ENCODE measurements around the gene YIPF2.
"Not testable (repeated sequence)": the region's sequence is repeated elsewhere in the genome, so short reads cannot be mapped to it uniquely, and the experiment has no call there.

Gene YIPF2

DNA sequence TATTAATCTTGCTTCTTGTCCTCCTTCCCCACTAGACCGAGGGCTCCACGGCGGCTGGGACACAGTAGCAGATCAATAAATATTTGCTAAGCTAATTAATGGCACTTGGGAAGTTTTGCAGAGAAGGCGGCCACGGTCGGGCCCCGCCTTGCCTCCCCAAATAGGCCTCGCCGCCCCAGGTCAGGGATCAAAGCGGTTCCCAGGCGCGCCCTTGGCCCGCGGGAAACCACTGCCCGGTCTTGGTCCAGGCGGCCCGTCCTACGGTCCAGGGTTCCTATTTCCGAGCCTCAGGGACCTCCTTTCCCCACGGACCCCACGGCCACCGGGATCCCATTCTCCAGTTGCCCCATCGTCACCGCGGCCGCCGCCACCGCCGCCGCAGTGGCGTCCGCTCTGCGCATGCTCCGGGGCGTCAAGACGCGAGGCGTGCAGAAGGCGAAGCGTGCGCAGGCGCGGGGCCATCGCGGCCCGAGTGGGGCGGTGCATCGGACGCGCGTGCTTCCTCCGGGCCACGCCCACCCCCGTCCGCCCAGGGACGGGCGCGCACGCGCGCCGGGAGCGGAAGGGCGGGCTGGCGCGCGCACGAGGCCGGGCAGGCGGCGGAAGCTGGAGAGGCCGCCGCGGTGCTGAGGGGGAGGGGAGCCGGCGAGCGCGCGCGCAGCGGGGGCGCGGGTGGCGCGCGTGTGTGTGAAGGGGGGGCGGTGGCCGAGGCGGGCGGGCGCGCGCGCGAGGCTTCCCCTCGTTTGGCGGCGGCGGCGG lies 32.1 kb upstream of the YIPF2 start, which contains the start of gene SMARCA4:
Gene SMARCA4, plus strand, starts transcription at position 717 of the 759 bp plus-strand sequence. CDS start 23,122 bp downstream, outside the sequence.
- H3K27ac Mint-ChIP-seq: peak within 1 kb of the TSS; percentile 92 to 94
- DNase-seq: peak; percentile 96 to 99 (median 97)
- H3K4me1 Mint-ChIP-seq (ENCODE audit: low read depth in 2 of 2): peaks cover 24 to 25% of the 10 kb centered on the region in 2 donors
- peak; percentile 70 for ATAC-seq (replicated peaks)
- H3K27me3 Mint-ChIP-seq: no peaks in the 10 kb centered on the region
- no peaks in the 10 kb centered on the region for H3K9me3 Mint-ChIP-seq
- H3K36me3 Mint-ChIP-seq (ENCODE audit: insufficient read depth): peaks cover 15% of the 10 kb centered on the region
- H3K4me3 Mint-ChIP-seq: peak within 1 kb of the TSS; percentile 85 to 88

DNA sequence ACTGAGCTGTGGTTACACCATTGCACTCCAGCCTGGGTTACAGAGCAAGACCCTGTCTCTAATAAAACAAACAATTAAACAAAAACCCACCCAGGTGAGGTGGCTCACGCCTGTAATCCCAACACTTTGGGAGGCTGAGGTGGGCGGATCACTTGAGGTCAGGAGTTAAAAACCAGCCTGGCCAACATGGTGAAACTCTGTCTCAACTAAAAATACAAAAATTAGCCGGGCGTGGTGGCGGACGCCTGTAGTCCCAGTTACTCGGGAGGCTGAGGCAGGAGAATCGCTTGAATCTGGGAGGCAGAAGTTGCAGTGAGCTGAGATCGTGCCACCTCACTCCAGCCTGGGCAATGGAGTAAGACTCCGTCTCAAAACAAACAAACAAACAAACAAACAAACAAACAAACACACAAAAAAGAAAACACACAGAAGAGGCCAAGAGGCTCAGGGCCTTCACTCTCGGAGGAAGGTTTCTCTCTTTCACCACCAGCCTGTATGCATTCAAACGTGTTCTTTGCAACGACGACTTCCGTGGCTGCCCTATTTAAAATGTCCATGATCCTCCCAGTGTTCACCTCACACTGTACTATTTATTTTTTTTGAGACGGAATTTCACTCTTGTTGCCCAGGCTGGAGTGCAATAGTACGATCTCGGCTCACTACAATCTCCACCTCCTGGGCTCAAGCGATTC lies 31.0 kb upstream of the YIPF2 start:
- not testable (repeated sequence) for H3K9me3 Mint-ChIP-seq; DNase-seq; H3K27me3 Mint-ChIP-seq; ATAC-seq (replicated peaks)
- H3K27ac Mint-ChIP-seq: peak overlapping the region; percentile 92 to 93
- peaks cover 15% of the 10 kb centered on the region for H3K36me3 Mint-ChIP-seq (ENCODE audit: insufficient read depth)
- peaks cover 23 to 24% of the 10 kb centered on the region in 2 donors for H3K4me1 Mint-ChIP-seq (ENCODE audit: low read depth in 2 of 2)
- H3K4me3 Mint-ChIP-seq: peak overlapping the region; percentile 83 to 88

DNA sequence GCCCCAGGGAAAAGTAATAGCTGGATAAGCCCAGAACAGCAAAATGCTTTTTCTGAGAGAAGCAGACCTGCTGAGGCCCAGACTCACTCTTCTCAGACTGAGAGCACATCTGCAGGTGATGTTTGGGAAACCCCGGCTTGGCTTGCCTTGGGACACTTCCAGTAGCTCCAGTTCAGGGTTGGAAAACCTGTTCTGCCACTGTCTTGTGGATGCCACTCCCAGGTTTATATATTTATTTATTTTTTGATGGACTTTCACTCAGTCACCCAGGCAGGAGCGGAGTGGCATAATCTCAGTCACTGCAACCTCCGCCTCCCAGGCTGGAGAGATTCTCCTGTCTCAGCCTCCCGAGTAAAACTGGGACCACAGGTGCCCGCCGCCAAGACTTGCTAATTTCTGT lies 24.4 kb upstream of the YIPF2 start:
- Mint-ChIP-seq H3K4me1 (ENCODE audit: low read depth in 2 of 2) (no peaks in the 10 kb centered on the region), H3K36me3 (ENCODE audit: insufficient read depth) (peaks cover 8% of the 10 kb centered on the region), H3K4me3 (no peak overlapping the region), H3K27ac (no peak overlapping the region), H3K27me3 (no peaks in the 10 kb centered on the region), H3K9me3 (no peaks in the 10 kb centered on the region)
- DNase-seq (no peak), ATAC-seq (replicated peaks) (no peak)

DNA sequence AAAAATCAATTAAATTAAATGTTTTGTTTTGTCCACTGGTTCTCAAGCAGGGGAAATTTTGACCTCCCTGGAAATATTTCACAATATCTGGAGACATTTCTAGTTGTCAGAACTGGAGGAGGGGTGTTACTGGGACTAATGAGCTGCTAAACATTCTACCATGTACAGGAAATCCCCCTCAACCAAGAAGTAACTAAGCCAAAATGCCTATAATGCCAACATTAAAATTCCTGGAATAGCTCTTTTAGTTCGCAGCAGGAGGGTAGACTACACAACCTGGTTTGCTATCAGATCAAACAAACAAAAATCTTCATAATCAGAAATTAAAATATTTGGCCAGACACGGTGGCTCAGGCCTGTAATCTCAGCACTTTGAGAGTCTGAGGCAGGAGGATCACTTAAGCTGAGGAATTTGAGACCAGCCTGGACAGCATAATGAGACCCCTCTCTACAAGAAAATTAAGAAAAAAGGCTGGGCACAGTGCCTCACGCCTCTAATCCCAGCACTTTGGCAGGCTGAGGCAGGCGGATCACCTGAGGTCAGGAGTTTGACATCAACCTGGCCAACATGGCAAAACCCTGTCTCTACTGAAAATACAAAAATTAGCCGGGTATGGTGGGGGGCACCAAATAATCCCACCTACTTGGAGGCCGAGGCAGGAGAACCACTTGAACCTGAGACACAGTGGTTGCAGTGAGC lies 18.7 kb upstream of the YIPF2 start:
- no peak overlapping the region for H3K27ac Mint-ChIP-seq
- no peaks in the 10 kb centered on the region for H3K27me3 Mint-ChIP-seq
- DNase-seq (no peak), ATAC-seq (replicated peaks) (no peak)
- no peaks in the 10 kb centered on the region for H3K9me3 Mint-ChIP-seq
- no peaks in the 10 kb centered on the region for H3K4me1 Mint-ChIP-seq (ENCODE audit: low read depth in 2 of 2)
- H3K4me3 Mint-ChIP-seq: no peak overlapping the region
- H3K36me3 Mint-ChIP-seq (ENCODE audit: insufficient read depth): no peaks in the 10 kb centered on the region

DNA sequence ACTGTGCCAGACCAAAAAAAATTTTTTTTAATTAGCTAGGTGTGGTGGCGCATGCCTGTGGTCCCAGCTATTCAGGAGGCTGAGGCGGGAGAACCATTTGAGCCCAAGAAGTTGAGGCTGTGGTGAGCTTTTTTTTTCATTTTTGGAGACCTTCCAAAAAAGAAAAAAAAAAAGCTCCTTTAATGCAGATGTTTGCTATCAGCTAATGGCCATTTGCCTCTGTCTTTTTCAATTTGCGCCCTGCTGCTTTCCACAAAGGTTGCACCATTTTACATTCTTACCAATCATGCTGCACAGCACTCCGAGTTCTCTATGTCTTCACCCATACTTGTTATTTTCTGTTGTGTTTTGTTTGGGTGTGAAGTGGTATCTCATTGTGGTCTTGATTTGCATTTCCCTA lies 16.8 kb upstream of the YIPF2 start:
- Mint-ChIP-seq H3K36me3 (ENCODE audit: insufficient read depth) (peaks cover 6% of the 10 kb centered on the region), H3K27ac (no peak overlapping the region), H3K4me3 (no peak overlapping the region), H3K27me3 (no peaks in the 10 kb centered on the region), H3K9me3 (no peaks in the 10 kb centered on the region), H3K4me1 (ENCODE audit: low read depth in 2 of 2) (no peaks in the 10 kb centered on the region)
- ATAC-seq (replicated peaks) (no peak), DNase-seq (no peak)

DNA sequence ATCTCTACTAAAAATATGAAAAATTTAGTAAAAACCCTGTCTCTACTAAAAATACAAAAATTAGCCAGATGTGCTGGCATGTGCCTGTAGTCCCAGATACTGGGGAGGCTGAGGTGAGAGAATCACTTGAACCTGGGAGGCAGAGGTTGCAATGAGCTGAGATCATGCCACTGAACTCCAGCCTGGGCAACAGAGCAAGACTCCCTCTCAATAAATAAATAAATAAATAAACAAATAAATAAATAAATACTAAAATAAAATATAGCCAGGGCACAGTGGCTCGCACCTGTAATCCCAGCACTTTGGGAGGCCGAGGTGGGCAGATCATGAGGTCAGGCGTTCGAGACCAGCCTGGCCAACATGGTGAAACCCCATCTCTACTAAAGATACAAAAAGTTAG lies 15.0 kb upstream of the YIPF2 start:
- DNase-seq; ATAC-seq (replicated peaks); H3K27me3 Mint-ChIP-seq; H3K36me3 Mint-ChIP-seq (ENCODE audit: insufficient read depth); H3K4me1 Mint-ChIP-seq (ENCODE audit: low read depth in 2 of 2); H3K9me3 Mint-ChIP-seq; H3K27ac Mint-ChIP-seq; H3K4me3 Mint-ChIP-seq: not testable (repeated sequence)

DNA sequence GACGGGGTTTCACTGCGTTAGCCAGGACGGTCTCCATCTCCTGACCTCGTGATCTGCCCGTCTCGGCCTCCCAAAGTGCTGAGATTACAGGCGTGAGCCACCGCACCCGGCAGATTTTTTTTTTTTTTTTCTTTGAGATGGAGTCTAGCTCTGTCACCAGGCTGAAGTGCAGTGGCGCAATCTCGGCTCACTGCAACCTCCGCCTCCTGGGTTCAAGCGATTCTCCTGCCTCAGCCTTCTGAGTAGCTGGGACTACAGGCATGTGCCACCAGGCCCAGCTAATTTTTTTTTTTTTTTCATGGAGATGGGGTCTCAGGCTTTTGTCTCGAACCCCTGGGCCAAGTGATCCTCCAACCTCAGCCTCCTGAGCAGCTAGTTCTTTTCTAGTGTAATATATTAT lies 13.2 kb upstream of the YIPF2 start:
- not testable (repeated sequence) for H3K4me3 Mint-ChIP-seq; H3K27me3 Mint-ChIP-seq; H3K36me3 Mint-ChIP-seq (ENCODE audit: insufficient read depth); H3K27ac Mint-ChIP-seq; DNase-seq; H3K4me1 Mint-ChIP-seq (ENCODE audit: low read depth in 2 of 2); H3K9me3 Mint-ChIP-seq; ATAC-seq (replicated peaks)

DNA sequence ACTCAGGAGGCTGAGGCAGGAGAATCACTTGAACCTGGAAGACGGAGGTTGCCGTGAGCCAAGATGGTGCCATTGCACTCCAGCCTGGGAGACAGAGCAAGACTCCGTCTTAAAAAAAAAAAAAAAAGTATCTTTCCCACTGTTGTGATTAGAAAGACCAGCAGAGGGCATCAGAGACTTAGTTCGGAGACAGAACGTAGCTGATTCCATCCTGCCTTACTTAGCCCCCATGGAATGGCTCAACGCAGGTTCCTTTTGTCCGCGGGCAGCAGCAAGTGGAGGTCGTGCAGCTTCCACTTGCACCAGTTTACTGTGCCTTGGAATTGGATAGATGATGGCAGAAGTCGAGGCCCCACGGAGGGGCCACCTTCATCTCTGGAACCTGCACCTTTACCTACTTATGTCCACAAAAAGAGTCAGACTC lies 8.2 kb upstream of the YIPF2 start:
- no peaks in the 10 kb centered on the region for H3K27me3 Mint-ChIP-seq
- H3K27ac Mint-ChIP-seq: no peak overlapping the region
- H3K9me3 Mint-ChIP-seq: no peaks in the 10 kb centered on the region
- ATAC-seq (replicated peaks) (peak; percentile 74), DNase-seq (peak; percentile 46 to 53 (median 51))
- H3K36me3 Mint-ChIP-seq (ENCODE audit: insufficient read depth): peaks cover 30% of the 10 kb centered on the region
- no peak overlapping the region for H3K4me3 Mint-ChIP-seq
- peaks cover 7% of the 10 kb centered on the region in 2 donors for H3K4me1 Mint-ChIP-seq (ENCODE audit: low read depth in 2 of 2)

DNA sequence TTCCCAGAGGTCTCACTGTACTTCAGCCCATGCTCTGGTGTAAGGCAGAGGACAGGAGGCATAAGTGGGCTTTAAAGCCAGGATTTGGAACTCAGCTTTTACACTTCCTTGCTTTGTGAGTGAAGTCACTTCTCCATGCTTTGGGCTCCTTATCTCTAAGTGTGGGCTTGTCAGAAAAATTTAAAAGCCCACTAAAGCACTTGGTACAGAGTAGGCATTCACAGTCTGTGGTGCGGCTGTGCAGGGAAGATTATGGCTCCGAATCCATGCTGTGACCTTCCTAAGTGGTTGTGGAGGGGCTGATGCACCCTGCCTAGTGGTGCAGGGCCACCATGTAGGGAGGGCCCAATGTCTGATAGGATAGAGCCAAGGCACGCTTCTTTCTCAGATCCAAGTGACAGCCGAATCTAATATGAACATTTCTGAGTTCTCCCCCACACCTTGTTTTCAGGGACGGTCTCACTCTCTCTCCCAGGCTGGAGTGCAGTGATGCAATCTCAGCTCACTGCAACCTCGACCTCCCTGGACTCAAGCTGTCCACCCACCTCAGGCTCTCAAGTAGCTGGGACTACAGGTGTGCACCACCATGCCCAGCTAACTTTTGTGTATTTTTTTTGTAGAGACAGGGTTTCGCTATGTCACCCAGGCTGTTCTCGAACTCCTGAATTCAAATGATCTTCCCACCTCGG lies 7.1 kb upstream of the YIPF2 start:
- H3K27me3 Mint-ChIP-seq: no peaks in the 10 kb centered on the region
- peaks cover 38% of the 10 kb centered on the region for H3K36me3 Mint-ChIP-seq (ENCODE audit: insufficient read depth)
- H3K4me3 Mint-ChIP-seq: no peak overlapping the region
- DNase-seq (no peak), ATAC-seq (replicated peaks) (no peak)
- H3K9me3 Mint-ChIP-seq: no peaks in the 10 kb centered on the region
- H3K27ac Mint-ChIP-seq: no peak overlapping the region
- H3K4me1 Mint-ChIP-seq (ENCODE audit: low read depth in 2 of 2): peaks cover 8 to 11% of the 10 kb centered on the region in 2 donors

DNA sequence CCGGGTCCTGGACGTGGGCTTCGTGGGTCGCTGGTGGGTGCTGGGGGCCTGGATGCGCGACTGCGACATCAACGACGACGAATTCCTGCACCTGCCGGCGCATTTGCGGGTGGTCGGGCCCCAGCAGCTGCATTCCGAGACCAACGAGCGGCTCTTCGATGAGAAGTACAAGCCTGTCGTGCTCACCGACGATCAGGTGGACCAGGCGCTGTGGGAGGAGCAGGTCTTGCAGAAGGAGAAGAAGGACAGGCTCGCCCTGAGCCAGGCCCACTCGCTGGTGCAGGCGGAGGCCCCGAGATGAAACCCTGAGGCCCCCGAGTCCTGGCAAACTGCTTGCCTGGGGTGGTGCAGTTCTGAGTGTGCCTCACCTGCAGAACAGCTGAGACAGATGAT lies 959 bp upstream of the YIPF2 start:
- Mint-ChIP-seq H3K9me3 (no peaks in the 10 kb centered on the region), H3K27ac (peak overlapping the region; percentile 74 to 90), H3K4me1 (ENCODE audit: low read depth in 2 of 2) (peaks cover 22% of the 10 kb centered on the region in 2 donors), H3K36me3 (ENCODE audit: insufficient read depth) (peaks cover 55% of the 10 kb centered on the region), H3K27me3 (no peaks in the 10 kb centered on the region), H3K4me3 (peak overlapping the region; percentile 89 to 90)
- no peak for DNase-seq
- ATAC-seq (replicated peaks): no peak

DNA sequence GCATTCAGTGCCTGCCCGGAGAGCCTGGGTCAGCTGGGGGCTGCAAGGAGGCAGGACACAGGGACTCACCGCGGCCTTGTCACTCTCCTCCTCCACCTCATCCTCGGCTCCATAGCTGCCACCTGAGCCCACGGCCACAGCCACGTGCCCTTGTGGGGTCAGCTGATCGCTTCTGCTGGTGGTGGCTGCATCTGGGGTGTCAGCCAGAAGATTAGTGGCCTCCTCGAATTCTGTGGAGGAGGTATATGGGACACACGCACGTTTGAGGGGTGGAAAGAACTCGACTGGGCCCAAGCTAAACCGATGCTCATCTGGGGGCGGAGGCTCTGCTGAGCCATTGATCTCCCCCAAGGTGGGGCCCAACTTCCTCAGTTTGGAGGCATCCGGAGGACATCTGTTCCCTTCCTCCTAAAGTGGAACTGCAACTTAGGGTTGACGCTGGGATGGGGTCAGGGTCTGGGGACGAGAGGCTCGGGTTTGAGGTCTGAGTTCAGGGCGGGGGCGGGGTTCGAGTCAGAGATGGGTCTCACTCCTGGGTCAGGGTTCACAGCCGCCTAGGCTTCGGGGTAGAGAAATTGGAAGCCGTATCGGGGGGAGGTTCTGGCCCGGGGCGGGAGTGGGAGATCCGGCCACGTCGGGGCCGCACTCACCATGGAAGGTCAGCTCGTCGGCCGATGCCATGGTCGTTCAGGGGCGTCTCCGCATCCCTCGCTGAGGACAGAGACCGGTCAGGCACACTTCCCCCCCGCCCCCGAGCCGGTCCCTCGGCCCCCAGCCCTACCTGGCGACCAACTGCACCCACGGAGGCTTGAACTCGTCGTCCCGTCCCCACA lies 493 bp downstream of the YIPF2 start:
- peak overlapping the region; percentile 89 to 90 for H3K27ac Mint-ChIP-seq

DNA sequence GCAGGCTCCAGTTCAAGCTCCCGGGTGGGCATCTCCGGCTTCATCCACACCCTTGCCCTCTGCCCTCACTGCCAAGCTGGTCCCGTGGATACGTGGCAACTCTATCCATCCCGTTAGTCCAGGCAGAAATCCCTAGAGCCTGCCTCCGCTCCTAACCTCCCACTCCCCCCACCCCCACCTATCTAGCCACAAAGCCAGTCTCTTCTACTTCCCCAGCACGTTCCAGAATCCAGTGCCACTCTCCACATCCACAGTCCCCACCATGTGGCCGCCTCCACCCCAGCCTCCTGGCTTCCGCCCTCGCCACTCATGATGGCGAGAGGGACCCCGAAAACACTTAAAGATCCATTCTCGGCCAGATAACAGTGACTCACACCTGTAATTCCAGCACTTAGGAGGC lies 3.8 kb downstream of the YIPF2 start:
- Mint-ChIP-seq H3K27ac (peak overlapping the region; percentile 62 to 69), H3K4me1 (ENCODE audit: low read depth in 2 of 2) (peaks cover 12 to 19% of the 10 kb centered on the region in 2 donors), H3K4me3 (no peak overlapping the region), H3K27me3 (no peaks in the 10 kb centered on the region), H3K36me3 (ENCODE audit: insufficient read depth) (peaks cover 19% of the 10 kb centered on the region), H3K9me3 (no peaks in the 10 kb centered on the region)
- ATAC-seq (replicated peaks): no peak
- no peak for DNase-seq

More for the DNA sequence above, 493 bp downstream of the YIPF2 start:
- ATAC-seq (replicated peaks) (peak; percentile 1), DNase-seq (peak in 1 of 3 experiments; percentile 8)
- Mint-ChIP-seq H3K27me3 (no peaks in the 10 kb centered on the region), H3K9me3 (no peaks in the 10 kb centered on the region), H3K4me3 (peak overlapping the region; percentile 89 to 90), H3K4me1 (ENCODE audit: low read depth in 2 of 2) (peaks cover 22 to 24% of the 10 kb centered on the region in 2 donors), H3K36me3 (ENCODE audit: insufficient read depth) (peaks cover 43% of the 10 kb centered on the region)

All from effector memory CD8-positive, alpha-beta T cell (primary cell).